Subcutaneous abdominal adipose tissue (tissue), 5 donors: ENCODE data around the gene PRKCH.

ENCODE experiments used
- H3K27ac ChIP-seq: one replicate; pipeline ENCODE4 v1.7.0; 2013; ENCODE audit warnings: low read depth, mild to moderate bottlenecking, inconsistent platforms, low read length, moderate library complexity
- H3K27me3 ChIP-seq, 5 donors: one replicate each; pipeline ENCODE4 v1.7.0; 2013; ENCODE audit warnings: low read length in 5 of 5, inconsistent platforms in 1 of 5; ENCODE audit not compliant: control insufficient read depth in 5 of 5, insufficient read depth in 4 of 5
- H3K36me3 ChIP-seq, 5 donors: one replicate each; pipeline ENCODE4 v1.7.0; 2013; ENCODE audit warnings: low read length in 5 of 5; ENCODE audit not compliant: control insufficient read depth in 5 of 5, insufficient read depth in 5 of 5
- H3K4me1 ChIP-seq, 5 donors: one replicate each; pipeline ENCODE4 v1.7.0; 2013; ENCODE audit warnings: low read length in 5 of 5, mild to moderate bottlenecking in 3 of 5, moderate library complexity in 1 of 5; ENCODE audit not compliant: control insufficient read depth in 5 of 5, insufficient read depth in 5 of 5
- H3K4me3 ChIP-seq, 5 donors: one replicate each; pipeline ENCODE4 v1.7.0; 2013; ENCODE audit warnings: low read length in 5 of 5, low read depth in 1 of 5
- H3K9ac ChIP-seq, 5 donors: one replicate each; pipeline ENCODE4 v1.7.0; 2013; ENCODE audit warnings: low read length in 5 of 5, mild to moderate bottlenecking in 4 of 5, moderate library complexity in 3 of 5
- H3K9me3 ChIP-seq, 5 donors: one replicate each; pipeline ENCODE4 v1.7.0; 2013; ENCODE audit warnings: low read length in 5 of 5; ENCODE audit not compliant: control insufficient read depth in 5 of 5
- donor health status: healthy.
- donor health status: healthy.
- donor health status: healthy.
- donor health status: healthy.
- donor health status: healthy.

Gene PRKCH

DNA sequence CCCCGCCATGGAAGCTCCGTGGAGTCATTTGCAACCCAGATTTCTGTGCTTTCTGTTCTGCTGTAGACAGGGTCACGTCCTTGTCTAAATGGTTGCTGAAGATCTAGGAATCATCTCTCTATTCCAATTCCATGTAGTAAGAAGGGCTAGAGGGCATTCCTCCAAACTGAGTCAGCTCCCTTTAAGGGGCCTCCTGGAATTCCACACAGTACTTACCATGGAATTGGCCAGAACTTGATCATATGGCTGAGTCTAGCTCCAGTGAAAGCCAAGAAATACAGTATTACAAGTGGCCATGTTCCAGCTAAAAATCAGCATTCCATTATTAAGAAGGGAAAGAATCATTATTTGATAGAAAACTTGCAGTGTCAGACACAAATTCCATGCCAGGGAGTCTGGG, 171.9 kb downstream of the PRKCH start:
- peak overlapping the region; percentile 25 for H3K27ac ChIP-seq
- H3K4me1 ChIP-seq = peaks cover 6 to 47% (median 30%) of the 10 kb centered on the region in 5 donors
- no peak overlapping the region for H3K4me3 ChIP-seq
- peaks cover 0 to 4% (median 0%) of the 10 kb centered on the region in 5 donors for H3K36me3 ChIP-seq
- H3K9ac ChIP-seq = no peak overlapping the region
- no peaks in the 10 kb centered on the region for H3K9me3 ChIP-seq
- no peaks in the 10 kb centered on the region for H3K27me3 ChIP-seq

DNA sequence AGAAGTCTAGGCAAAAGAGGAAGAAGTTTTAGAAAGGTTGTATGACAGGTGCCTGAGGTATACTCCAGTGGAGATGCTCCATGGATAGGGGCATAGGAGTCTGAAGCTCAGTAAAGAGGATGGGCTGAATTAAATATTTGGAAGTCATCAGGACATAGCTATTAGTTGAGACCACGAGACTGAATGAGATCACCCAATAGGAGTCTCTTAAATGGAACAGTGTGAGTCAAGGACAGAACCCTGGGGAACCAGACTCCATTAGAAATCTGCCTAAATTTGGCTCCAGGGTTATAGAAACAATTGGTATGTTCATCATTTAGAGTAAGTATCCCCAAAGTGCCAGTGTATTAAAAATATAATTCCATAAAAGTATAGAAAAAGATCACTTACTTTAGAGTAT, 172.6 kb downstream of the PRKCH start:
- peaks cover 6 to 47% (median 32%) of the 10 kb centered on the region in 5 donors for H3K4me1 ChIP-seq
- peaks cover 0 to 4% (median 0%) of the 10 kb centered on the region in 5 donors for H3K36me3 ChIP-seq
- H3K9ac ChIP-seq = no peak overlapping the region
- peak overlapping the region; percentile 25 for H3K27ac ChIP-seq
- no peaks in the 10 kb centered on the region for H3K27me3 ChIP-seq
- no peaks in the 10 kb centered on the region for H3K9me3 ChIP-seq
- no peak overlapping the region for H3K4me3 ChIP-seq

DNA sequence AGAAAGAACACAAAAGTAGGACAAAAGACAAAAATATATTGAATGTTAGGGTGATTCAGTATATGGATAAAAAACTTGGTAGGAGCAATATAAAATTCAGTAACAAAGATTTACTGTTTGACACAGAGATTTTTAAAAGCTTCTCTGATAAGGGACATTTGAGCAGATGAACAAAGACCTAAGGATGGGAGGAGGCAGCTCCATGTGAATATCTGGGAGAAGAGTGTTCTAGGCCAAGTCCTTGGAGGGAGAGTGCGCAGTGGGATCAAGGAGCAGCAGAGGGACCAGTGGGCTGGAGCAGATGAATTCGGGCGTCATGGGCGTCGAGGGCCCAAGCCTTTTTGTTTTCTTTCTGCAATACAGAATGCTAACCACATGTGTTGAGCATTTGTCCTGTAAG, 174.4 kb downstream of the PRKCH start:
- H3K27me3 ChIP-seq = no peaks in the 10 kb centered on the region
- H3K9me3 ChIP-seq = no peaks in the 10 kb centered on the region
- H3K4me3 ChIP-seq = no peak overlapping the region
- no peak overlapping the region for H3K27ac ChIP-seq
- peaks cover 0 to 3% (median 0%) of the 10 kb centered on the region in 5 donors for H3K36me3 ChIP-seq
- peaks cover 2 to 35% (median 29%) of the 10 kb centered on the region in 5 donors for H3K4me1 ChIP-seq
- H3K9ac ChIP-seq = no peak overlapping the region

DNA sequence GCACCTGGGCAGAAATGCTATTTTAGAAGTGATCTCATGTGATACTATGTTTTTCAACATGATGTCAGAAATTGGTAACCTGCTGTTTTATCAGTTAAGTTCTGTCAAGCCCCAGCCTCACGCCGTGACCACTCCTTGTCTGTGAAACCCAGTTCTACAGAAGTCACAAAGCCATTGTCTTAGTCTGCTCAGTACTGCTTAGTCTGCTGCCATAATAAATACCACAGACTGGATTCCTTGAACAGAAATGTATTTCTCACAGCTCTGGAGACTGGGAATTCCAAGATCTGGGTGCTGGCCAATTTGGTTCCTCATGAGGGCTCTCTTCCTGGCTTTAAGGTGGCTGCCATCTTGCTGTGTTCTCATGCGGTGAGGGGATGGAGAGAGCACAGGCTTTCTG, 176.9 kb downstream of the PRKCH start:
- peak overlapping the region; percentile 3 for H3K27ac ChIP-seq
- H3K27me3 ChIP-seq = no peaks in the 10 kb centered on the region
- H3K4me3 ChIP-seq = no peak overlapping the region
- H3K9me3 ChIP-seq = no peaks in the 10 kb centered on the region
- peaks cover under 1 to 25% (median 23%) of the 10 kb centered on the region in 5 donors for H3K4me1 ChIP-seq
- H3K9ac ChIP-seq = no peak overlapping the region
- H3K36me3 ChIP-seq = peaks cover 0 to 3% (median 0%) of the 10 kb centered on the region in 5 donors

DNA sequence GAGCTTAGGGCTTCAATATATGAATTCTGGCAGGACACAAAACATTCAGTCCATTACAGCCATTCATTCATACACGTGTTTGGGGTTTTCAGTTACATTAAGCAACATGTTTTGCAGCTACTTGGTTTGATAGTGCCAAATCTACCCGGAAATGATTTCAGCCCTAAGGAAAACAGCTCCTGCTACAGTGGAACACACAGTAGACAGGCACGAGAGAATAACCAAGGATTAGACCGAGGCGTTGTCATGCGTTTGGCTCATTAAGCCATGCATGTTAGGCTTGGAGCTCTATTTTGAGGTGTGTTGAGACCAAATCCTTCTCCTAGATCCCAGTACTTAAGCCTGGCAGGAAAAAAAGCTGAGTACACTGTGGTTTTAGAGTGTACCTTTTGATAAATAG, 177.4 kb downstream of the PRKCH start:
- Histone ChIP-seq H3K27me3 (no peaks in the 10 kb centered on the region), H3K4me3 (no peak overlapping the region), H3K4me1 (peaks cover 5 to 28% (median 24%) of the 10 kb centered on the region in 5 donors), H3K27ac (peak overlapping the region; percentile 3), H3K36me3 (peaks cover 0 to 3% (median 0%) of the 10 kb centered on the region in 5 donors), H3K9me3 (no peaks in the 10 kb centered on the region), H3K9ac (peak overlapping the region in 1 of 5 donors; percentile 20)

DNA sequence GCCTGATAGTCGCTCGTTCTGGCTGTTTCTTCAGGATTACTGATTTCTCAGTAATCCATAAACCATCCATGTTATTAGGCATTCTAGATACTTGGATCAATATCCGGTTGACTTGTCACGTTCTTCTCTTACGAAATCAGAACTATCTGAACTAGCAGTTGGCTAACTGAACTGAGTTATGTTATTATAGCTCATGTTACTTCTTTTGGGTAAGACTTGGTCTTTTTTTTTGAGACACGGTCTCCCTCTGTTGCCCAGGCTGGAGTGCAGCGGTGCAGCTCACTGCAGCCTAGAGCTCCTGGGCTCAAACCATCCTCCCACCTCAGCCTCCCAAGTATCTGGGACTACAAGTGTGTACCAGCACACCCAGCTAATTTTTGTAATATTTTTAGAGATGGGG, 178.6 kb downstream of the PRKCH start:
- no peak overlapping the region for H3K27ac ChIP-seq
- H3K4me3 ChIP-seq = no peak overlapping the region

DNA sequence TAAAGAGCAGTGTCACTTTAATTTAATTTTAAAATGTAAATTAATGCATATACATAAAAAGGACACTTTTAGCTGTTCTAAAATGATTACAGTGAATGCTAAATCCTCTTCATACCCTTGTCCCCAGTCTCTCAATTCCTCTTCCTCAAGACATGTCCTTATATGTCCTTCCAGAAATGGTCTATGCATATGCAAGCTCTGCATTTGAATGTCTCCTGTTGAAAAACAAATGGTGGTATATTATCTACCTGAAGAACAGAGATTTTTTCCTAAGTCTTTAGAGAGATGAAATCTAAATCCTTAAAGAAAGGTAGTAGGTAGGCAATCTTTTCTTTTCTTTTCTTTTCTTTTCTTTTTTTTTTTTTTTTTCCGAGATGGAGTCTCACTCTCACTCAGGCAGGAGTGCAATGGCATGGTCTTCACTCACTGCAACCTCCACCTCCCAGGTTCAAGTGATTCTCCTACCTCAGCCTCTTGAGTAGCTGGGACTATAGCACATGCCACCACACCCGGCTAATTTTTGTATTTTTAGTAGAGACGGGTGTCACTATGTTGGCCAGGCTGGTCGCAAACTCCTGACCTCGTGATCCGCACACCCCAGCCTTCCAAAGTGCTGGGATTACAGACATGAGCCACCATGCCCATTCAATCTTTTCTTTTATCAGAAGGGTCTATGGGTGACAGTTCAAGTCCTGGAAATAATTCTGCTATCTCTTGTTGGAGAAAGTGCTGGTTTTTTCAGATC, 180.5 kb downstream of the PRKCH start:
- Histone ChIP-seq H3K9ac (no peak overlapping the region), H3K4me3 (no peak overlapping the region), H3K27ac (no peak overlapping the region), H3K9me3 (no peaks in the 10 kb centered on the region), H3K27me3 (no peaks in the 10 kb centered on the region), H3K4me1 (peaks cover 5 to 28% (median 25%) of the 10 kb centered on the region in 5 donors), H3K36me3 (peaks cover 0 to 2% (median 0%) of the 10 kb centered on the region in 5 donors)

More for the DNA sequence above, 178.6 kb downstream of the PRKCH start:
- H3K36me3 ChIP-seq = peaks cover 0 to 3% (median 0%) of the 10 kb centered on the region in 5 donors
- no peaks in the 10 kb centered on the region for H3K27me3 ChIP-seq
- H3K9ac ChIP-seq = no peak overlapping the region
- no peaks in the 10 kb centered on the region for H3K9me3 ChIP-seq
- H3K4me1 ChIP-seq = peaks cover 5 to 28% (median 25%) of the 10 kb centered on the region in 5 donors

DNA sequence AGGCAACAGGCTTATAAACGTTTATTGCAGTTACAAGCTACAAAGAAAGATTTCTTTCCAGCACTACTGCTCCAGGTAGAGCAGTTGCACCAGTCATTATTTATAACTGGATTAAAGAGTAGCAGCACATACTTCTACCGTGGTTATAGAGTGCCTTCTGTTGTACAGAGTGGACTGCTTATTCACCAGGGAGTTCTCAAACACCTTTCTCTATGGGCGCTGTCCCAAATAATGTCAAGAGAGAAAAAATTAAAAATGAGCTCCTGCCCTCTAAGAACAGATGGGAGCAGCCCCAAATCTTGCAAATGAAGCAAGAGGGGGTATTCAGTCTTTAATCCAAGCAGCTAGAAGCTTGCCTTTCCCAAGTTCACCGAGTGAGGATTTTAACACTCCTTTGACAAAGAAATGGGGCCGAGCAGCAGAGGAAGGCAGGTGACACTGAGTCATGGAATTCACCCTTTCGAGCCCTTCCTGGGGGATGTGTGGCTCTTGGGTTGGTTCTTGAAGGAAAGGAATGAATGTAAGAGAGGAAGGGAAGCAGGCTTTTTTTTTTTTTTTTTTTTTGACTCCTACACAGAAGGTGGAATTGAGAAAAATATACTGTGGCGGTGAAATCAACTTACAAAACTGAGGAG, 181.2 kb downstream of the PRKCH start:
- no peak overlapping the region for H3K9ac ChIP-seq
- no peaks in the 10 kb centered on the region for H3K9me3 ChIP-seq
- H3K4me3 ChIP-seq = no peak overlapping the region
- H3K4me1 ChIP-seq = peaks cover 5 to 28% (median 25%) of the 10 kb centered on the region in 5 donors
- no peaks in the 10 kb centered on the region for H3K27me3 ChIP-seq
- H3K36me3 ChIP-seq = peaks cover 0 to 2% (median 0%) of the 10 kb centered on the region in 5 donors
- peak overlapping the region; percentile 44 for H3K27ac ChIP-seq

DNA sequence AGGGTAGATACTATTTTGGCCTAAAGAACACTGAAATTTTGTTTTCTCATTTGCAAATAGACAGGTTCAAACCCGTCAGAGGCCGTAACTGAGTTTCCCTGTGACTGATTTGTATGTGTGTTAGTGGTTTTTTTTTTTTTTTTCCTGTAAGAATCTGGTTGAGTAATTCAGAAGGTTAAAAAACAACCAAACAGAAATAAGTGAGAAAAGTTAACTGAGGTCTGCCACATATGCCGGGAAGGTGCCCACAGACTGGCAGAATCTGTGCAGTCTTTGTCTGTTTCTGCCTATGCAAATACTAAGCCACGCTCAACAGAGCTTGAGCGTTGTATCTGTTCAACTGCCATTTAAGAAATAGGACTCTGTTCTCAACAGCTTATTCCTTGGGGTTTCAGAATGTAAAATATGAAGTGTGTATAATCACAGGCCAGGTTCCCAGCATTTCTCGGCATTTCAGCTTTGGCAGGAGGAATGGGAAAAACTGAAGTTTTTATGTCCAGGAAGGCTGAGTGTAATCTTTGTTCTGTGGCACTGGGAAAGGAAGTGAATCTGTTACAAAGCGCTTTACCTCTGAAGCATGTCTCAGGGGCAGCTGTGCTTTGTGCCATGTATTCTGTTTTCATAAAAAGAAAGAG, 181.9 kb downstream of the PRKCH start:
- Histone ChIP-seq H3K4me3 (peak overlapping the region in 1 of 5 donors; percentile 16), H3K36me3 (peaks cover 0 to 2% (median 0%) of the 10 kb centered on the region in 5 donors), H3K27ac (peak overlapping the region; percentile 44), H3K9me3 (no peaks in the 10 kb centered on the region), H3K9ac (peak overlapping the region in 1 of 5 donors; percentile 11), H3K4me1 (peaks cover 5 to 26% (median 23%) of the 10 kb centered on the region in 5 donors), H3K27me3 (no peaks in the 10 kb centered on the region)

DNA sequence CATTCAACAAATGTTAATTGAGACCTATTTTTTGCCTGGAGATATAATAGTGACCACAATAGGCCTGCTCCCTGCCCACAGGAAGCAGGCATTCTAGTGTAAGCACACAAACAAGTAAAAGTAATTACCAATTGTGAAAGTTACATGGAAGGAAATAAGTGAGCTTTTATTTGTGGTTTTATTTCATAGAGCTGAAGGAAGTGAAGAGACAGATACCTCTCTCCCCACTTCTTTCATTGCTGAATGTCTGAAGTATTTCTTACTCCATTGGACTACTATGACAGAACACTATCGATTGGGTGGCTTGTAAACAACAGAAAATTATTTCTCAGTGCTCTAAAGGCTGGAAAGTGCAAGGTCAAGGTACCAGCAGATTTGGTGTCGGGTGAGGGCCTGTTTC, 183.5 kb downstream of the PRKCH start:
- Histone ChIP-seq H3K36me3 (peaks cover 0 to 2% (median 0%) of the 10 kb centered on the region in 5 donors), H3K27me3 (no peaks in the 10 kb centered on the region), H3K9me3 (no peaks in the 10 kb centered on the region), H3K27ac (no peak overlapping the region), H3K9ac (no peak overlapping the region), H3K4me1 (peaks cover 4 to 12% (median 10%) of the 10 kb centered on the region in 5 donors), H3K4me3 (no peak overlapping the region)
